Neural cell (in vitro differentiated cells): ENCODE measurements around the gene GLCE. TPM values are rescaled to one million over a fixed set of nuclear protein-coding genes. Genes with fewer than 3 reads are reported as not detected.

Experiments used
- H2AFZ ChIP-seq: fragments of 200-600, 300-800 bp; sonication (generic), shearing (Covaris generic); 2 replicates; pipeline ENCODE4 v1.6.0; 2014; ENCODE audit warnings: low read depth, mild to moderate bottlenecking, antibody characterized with exemption, low read length, moderate library complexity
- H3F3A ChIP-seq: fragments of 200-600 bp; shearing (Covaris generic); 2 replicates; pipeline ENCODE4 v1.6.1; 2016; ENCODE audit warnings: mild to moderate bottlenecking, moderate library complexity, mixed read lengths, antibody characterized with exemption, low read length; ENCODE audit not compliant: insufficient read depth, poor library complexity, severe bottlenecking
- H3K27ac ChIP-seq: fragments of 200-600, 300-800 bp; sonication (generic), shearing (Covaris generic); 2 replicates; pipeline ENCODE4 v1.5.1; 2014; ENCODE audit warnings: mild to moderate bottlenecking, low read length, moderate library complexity
- H3K27me3 ChIP-seq: fragments of 300-800, 200-600 bp; sonication (generic), shearing (Covaris generic); 2 replicates; pipeline ENCODE4 v1.6.0; 2014; ENCODE audit warnings: mild to moderate bottlenecking, low read depth, low read length, moderate library complexity; ENCODE audit not compliant: insufficient read depth
- H3K36me3 ChIP-seq: fragments of 300-800, 200-600 bp; sonication (generic), shearing (Covaris generic); 2 replicates; pipeline ENCODE4 v1.5.1; 2014; ENCODE audit warnings: mild to moderate bottlenecking, antibody characterized with exemption, low read length, moderate library complexity; ENCODE audit not compliant: insufficient read depth
- H3K4me2 ChIP-seq: fragments of 300-800, 200-600 bp; sonication (generic), shearing (Covaris generic); 2 replicates; pipeline ENCODE4 v1.6.0; 2014; ENCODE audit warnings: mild to moderate bottlenecking, low read length
- H3K4me3 ChIP-seq: fragments of 300-800, 200-600 bp; sonication (generic), shearing (Covaris generic); 2 replicates; pipeline ENCODE4 v1.5.1; 2014; ENCODE audit warnings: mild to moderate bottlenecking, low read length, moderate library complexity
- H3K79me2 ChIP-seq: fragments of 200-600 bp; shearing (Covaris generic); replicated peaks from 2 replicates; pipeline ENCODE4 v1.6.0; 2014; ENCODE audit warnings: mild to moderate bottlenecking, low read length, moderate library complexity; ENCODE audit not compliant: insufficient read depth
- H3K9ac ChIP-seq: fragments of 300-800, 200-600 bp; sonication (generic), shearing (Covaris generic); 2 replicates; pipeline ENCODE4 v1.6.1; 2016; ENCODE audit warnings: mild to moderate bottlenecking, low read length, mixed read lengths
- H3K9me2 ChIP-seq: fragments of 200-600 bp; shearing (Covaris generic); 2 replicates; pipeline ENCODE4 v1.6.1; 2016; ENCODE audit warnings: mild to moderate bottlenecking, low read length, mixed read lengths; ENCODE audit not compliant: insufficient read depth
- H3K9me3 ChIP-seq: fragments of 200-600, 300-800 bp; sonication (generic), shearing (Covaris generic); 2 replicates; pipeline ENCODE4 v1.6.1; 2016; ENCODE audit warnings: mild to moderate bottlenecking, mixed run types, low read length, moderate library complexity, mixed read lengths
- H4K20me1 ChIP-seq: fragments of 200-600 bp; shearing (Covaris generic); 2 replicates; pipeline ENCODE4 v1.6.1; 2016; ENCODE audit warnings: mild to moderate bottlenecking, mixed run types; ENCODE audit not compliant: insufficient read depth
- CTCF ChIP-seq: fragments of 450-650 bp; IDR thresholded peaks from 2 replicates; pipeline ENCODE4 v1.5.1; 2014; ENCODE audit warnings: antibody characterized with exemption, mild to moderate bottlenecking, moderate library complexity; ENCODE audit not compliant: poor library complexity, severe bottlenecking
- EP300 ChIP-seq: fragments of 450-650 bp; conservative IDR thresholded peaks from 2 replicates; pipeline ENCODE4 v1.6.1; 2014; ENCODE audit warnings: antibody characterized with exemption, mild to moderate bottlenecking, moderate library complexity; ENCODE audit not compliant: poor library complexity, severe bottlenecking
- EZH2 ChIP-seq: fragments of 200-600, 300-800 bp; shearing (Covaris generic), sonication (generic); IDR thresholded peaks from 2 replicates; pipeline ENCODE4 v1.6.1; 2014; ENCODE audit warnings: antibody characterized with exemption, low read length, borderline replicate concordance, mild to moderate bottlenecking; ENCODE audit not compliant: insufficient read depth, poor library complexity, severe bottlenecking
- MXI1 ChIP-seq: fragments of 450-650 bp; conservative IDR thresholded peaks from 2 replicates; pipeline ENCODE4 v1.6.1; 2014; ENCODE audit warnings: antibody characterized with exemption, mild to moderate bottlenecking; ENCODE audit not compliant: poor library complexity, severe bottlenecking
- POLR2AphosphoS5 ChIP-seq: IDR thresholded peaks from 2 replicates; pipeline ENCODE4 v1.6.1; 2012
- RAD21 ChIP-seq: fragments of 450-650 bp; conservative IDR thresholded peaks from 2 replicates; pipeline ENCODE4 v1.6.1; 2014; ENCODE audit warnings: antibody characterized with exemption, mild to moderate bottlenecking, moderate library complexity
- SMC3 ChIP-seq: fragments of 450-650 bp; conservative IDR thresholded peaks from 2 replicates; pipeline ENCODE4 v1.6.1; 2014; ENCODE audit warnings: antibody characterized with exemption, mild to moderate bottlenecking, moderate library complexity; ENCODE audit not compliant: poor library complexity
- TAF1 ChIP-seq: IDR thresholded peaks from 2 replicates; pipeline ENCODE4 v1.6.1; 2012; ENCODE audit warnings: low read depth
- polyA plus RNA-seq: library from polyadenylated mRNA; depleted of rRNA; stranded (reverse); fragments of >200 nt; gene quantifications from 2 replicates; pipeline ENCODE4 v1.2.3, GENCODE V29; 2014
- TF ChIP-seq, protein P1 (sequence below): IDR thresholded peaks from 2 replicates; pipeline ENCODE4 v1.6.1; 2012; ENCODE audit warnings: borderline replicate concordance

The GLCE gene
- polyA plus RNA-seq, 1 donor from 2014 or later = 31.5 TPM

DNA sequence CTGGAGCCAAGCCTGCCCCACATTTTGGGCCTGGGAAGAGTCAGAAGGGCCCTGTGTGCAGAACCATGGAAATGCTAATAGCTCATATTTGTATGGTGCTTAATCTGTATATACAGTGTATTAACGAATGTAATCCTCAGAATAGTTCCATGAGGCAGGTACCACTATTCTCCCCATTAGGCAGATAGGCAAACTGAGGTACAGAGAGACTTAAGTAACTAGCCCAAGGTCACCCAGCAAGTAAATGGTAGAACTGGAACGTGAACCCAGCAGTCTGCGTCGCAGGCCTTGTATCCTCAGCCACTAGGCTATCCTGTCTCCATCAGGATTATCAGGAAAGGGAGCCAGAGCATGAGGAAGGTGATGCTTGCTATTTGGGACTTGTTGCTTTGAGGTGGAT is 28.0 kb upstream of the GLCE start:
- no peak overlapping the region for H2AFZ ChIP-seq
- H3K4me2 ChIP-seq = no peak overlapping the region
- H3K27me3 ChIP-seq = no peaks in the 10 kb centered on the region
- no peaks in the 10 kb centered on the region for H3K79me2 ChIP-seq
- no peaks in the 10 kb centered on the region for H3F3A ChIP-seq
- no peaks in the 10 kb centered on the region for H3K9me2 ChIP-seq
- no peak overlapping the region for H3K4me3 ChIP-seq
- no peaks in the 10 kb centered on the region for H3K36me3 ChIP-seq
- no peak overlapping the region for H3K27ac ChIP-seq
- no peaks in the 10 kb centered on the region for H4K20me1 ChIP-seq
- H3K9me3 ChIP-seq = no peaks in the 10 kb centered on the region
- TF ChIP-seq SMC3 (no peak), RAD21 (no peak), EZH2 (no peak), MXI1 (no peak), POLR2AphosphoS5 (no peak), TAF1 (no peak), EP300 (no peak), CTCF (no peak)
- TF ChIP-seq, protein P1, sequence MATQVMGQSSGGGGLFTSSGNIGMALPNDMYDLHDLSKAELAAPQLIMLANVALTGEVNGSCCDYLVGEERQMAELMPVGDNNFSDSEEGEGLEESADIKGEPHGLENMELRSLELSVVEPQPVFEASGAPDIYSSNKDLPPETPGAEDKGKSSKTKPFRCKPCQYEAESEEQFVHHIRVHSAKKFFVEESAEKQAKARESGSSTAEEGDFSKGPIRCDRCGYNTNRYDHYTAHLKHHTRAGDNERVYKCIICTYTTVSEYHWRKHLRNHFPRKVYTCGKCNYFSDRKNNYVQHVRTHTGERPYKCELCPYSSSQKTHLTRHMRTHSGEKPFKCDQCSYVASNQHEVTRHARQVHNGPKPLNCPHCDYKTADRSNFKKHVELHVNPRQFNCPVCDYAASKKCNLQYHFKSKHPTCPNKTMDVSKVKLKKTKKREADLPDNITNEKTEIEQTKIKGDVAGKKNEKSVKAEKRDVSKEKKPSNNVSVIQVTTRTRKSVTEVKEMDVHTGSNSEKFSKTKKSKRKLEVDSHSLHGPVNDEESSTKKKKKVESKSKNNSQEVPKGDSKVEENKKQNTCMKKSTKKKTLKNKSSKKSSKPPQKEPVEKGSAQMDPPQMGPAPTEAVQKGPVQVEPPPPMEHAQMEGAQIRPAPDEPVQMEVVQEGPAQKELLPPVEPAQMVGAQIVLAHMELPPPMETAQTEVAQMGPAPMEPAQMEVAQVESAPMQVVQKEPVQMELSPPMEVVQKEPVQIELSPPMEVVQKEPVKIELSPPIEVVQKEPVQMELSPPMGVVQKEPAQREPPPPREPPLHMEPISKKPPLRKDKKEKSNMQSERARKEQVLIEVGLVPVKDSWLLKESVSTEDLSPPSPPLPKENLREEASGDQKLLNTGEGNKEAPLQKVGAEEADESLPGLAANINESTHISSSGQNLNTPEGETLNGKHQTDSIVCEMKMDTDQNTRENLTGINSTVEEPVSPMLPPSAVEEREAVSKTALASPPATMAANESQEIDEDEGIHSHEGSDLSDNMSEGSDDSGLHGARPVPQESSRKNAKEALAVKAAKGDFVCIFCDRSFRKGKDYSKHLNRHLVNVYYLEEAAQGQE = no peak
- H3K9ac ChIP-seq = no peak overlapping the region

- Histone ChIP-seq H3F3A (no peaks in the 10 kb centered on the region), H3K79me2 (no peaks in the 10 kb centered on the region), H2AFZ (no peak overlapping the region), H3K36me3 (no peaks in the 10 kb centered on the region), H3K9ac (no peak overlapping the region), H4K20me1 (no peaks in the 10 kb centered on the region), H3K9me3 (no peaks in the 10 kb centered on the region), H3K4me2 (no peak overlapping the region), H3K4me3 (no peak overlapping the region), H3K27ac (no peak overlapping the region), H3K9me2 (no peaks in the 10 kb centered on the region), H3K27me3 (no peaks in the 10 kb centered on the region)
- TF ChIP-seq POLR2AphosphoS5 (no peak), EP300 (no peak), MXI1 (no peak), RAD21 (no peak)
- TF ChIP-seq, protein P1 = no peak
Observed at GRCh38 chr15:69132977-69133861, 27.2 kb upstream of the GLCE start.
